Cardiac fibroblast (primary cell): ENCODE results near the gene NOTO.
A peak's percentile ranks its signal among the peaks of the same experiment; 100 is the strongest.

Source experiments
- DNase-seq, 2 donors: peaks; one replicate each; pipeline versions ENCODE4 v3.0.0 to v3.0.0-alpha.2; 2010; ENCODE audit warnings: low read depth in 2 of 2
- H3K4me3 ChIP-seq, 2 donors: replicated peaks in 1 of 2; 1 replicate in 1 of 2; 2 replicates in 1 of 2; pipeline ENCODE4 v1.5.1; 2011; ENCODE audit warnings: low read depth in 2 of 2, low read length in 2 of 2, mild to moderate bottlenecking in 2 of 2, moderate library complexity in 1 of 2
- TF ChIP-seq, protein P1 (sequence below): IDR thresholded peaks from one replicate; pipeline ENCODE4 v1.5.1; 2011; ENCODE audit warnings: low read depth, mild to moderate bottlenecking, low read length, inconsistent platforms

Gene NOTO

DNA sequence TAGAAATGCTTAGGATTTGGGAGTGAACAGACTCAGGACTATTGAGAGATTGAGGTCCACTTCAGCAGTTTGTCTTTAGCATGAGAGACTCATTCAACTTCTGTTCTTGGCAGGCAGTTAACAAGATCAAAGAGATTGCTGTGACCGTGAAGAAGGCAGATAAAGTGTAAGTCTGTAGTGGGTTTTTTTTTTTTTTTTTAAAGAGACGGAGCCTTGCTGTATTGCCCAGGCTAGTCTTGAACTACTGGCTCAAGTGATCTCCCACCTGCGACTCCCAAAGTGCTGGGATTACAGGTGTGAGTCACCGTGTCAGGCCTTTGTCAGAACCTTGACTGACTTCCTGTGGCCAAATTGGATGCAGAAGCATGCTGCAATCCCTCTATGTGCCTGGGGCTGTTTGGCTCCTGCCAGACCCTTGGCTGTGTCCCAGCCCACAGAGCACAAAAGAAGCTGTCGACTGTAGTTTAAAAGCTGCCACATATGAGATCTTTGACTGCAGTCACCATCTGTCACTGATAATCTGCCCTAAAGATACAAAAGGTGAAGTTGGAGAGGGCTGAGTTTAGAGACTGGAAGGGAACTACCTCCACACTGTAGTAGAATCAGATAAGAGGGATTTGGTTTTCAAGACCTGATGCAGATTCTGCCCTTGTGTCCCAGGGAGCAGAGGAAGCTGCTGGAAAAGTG is 41.7 kb downstream of the NOTO start:
- peak; percentile 63 to 66 for DNase-seq
- TF ChIP-seq, protein P1, sequence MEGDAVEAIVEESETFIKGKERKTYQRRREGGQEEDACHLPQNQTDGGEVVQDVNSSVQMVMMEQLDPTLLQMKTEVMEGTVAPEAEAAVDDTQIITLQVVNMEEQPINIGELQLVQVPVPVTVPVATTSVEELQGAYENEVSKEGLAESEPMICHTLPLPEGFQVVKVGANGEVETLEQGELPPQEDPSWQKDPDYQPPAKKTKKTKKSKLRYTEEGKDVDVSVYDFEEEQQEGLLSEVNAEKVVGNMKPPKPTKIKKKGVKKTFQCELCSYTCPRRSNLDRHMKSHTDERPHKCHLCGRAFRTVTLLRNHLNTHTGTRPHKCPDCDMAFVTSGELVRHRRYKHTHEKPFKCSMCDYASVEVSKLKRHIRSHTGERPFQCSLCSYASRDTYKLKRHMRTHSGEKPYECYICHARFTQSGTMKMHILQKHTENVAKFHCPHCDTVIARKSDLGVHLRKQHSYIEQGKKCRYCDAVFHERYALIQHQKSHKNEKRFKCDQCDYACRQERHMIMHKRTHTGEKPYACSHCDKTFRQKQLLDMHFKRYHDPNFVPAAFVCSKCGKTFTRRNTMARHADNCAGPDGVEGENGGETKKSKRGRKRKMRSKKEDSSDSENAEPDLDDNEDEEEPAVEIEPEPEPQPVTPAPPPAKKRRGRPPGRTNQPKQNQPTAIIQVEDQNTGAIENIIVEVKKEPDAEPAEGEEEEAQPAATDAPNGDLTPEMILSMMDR: no peak
- no peak overlapping the region for H3K4me3 ChIP-seq

DNA sequence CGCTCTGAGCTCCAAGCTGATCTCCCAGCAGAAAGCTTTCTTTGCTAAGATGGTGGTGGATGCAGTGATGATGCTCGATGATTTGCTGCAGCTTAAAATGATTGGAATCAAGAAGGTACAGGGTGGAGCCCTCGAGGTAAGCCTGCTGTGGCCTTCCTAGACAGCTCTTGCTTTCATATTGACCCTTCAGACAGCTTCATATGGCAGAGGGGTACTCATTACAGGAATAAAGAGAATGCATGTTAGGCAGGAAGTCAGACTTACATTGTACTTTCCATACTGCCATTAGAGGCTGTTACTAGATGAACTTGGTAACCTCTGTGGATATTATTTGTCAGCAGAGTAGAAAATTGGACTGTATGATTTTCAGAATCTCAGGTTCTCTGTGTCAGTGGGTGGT is 42.2 kb downstream of the NOTO start:
- H3K4me3 ChIP-seq: no peak overlapping the region
- no peak for DNase-seq
- TF ChIP-seq, protein P1: no peak

DNA sequence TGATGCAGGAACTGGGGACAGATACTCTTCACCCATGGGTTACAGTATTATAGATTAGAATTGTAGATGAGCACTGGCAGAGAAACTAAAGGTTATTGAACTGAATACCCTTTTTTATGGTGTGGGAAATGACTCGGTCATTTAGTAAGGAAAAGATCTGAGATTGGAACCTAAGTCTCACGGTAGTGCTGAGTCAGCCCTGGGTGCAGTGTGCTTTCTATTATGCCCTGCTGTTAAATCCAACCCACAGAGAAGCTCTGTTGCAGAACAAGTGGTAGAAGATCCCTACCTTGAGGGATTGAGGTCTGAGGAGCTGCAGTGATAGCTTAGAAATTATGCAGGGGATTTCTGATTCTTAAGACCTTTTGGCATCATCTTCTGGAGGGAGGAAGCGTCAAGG is 44.5 kb downstream of the NOTO start:
- no peak overlapping the region for H3K4me3 ChIP-seq
- no peak for DNase-seq
- TF ChIP-seq, protein P1: no peak

DNA sequence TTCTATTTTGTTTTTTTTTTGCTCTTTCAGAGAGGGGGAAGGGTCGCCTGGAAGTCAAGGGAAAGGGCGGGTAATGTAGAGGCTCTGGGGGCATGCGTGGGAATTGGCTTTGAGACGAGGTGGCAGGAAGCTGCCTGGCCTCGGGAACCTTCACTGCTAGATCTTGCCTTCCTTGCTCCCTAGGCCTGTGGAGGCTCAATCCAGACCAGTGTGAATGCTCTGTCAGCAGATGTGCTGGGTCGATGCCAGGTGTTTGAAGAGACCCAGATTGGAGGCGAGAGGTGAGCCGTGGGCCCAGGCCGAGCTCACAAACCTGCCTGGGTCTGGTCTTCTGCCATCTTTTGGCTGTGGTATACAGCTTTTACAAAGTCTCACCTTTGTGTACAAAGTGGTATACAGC is 47.3 kb downstream of the NOTO start:
- H3K4me3 ChIP-seq: no peak overlapping the region
- TF ChIP-seq, protein P1: no peak
- no peak for DNase-seq

DNA sequence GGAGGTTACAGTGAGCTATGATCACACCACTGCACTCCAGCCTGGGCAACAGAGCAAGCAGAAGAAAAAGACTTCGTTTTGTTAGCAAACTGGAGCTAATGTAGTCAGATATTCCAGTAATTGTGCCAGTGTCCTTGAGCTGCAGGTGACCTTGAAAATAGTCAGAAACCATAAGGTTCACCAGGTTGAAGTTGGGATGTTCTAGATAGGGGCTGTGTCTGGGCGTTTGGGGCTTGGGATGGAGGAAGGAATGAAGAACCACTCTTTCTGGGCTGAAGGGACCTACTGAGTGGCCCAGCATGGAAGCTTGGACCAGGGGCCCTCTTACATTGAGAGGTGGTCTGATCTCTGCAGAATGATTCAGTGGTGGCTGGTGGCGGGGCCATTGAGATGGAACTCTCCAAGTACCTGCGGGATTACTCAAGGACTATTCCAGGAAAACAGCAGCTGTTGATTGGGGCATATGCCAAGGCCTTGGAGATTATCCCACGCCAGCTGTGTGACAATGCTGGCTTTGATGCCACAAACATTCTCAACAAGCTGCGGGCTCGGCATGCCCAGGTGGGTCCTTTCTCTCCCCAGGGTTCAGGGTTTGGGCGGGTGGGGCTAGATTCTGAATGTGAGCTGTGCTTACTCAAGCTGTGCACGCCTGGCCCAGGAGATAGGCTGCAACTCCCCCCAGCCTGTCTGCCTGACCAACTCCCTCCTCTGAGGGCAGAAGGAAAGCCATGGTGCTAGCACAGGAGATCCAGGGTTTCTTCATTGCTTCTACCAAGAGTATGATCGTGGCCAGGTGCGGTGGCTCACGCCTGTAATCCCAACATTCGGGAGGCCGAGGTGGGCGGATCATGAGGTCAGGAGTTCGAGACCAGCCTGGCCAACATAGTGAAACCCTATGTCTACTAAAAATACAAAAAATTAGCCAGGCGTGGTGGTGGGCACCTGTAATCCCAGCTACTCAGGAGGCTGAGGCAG is 48.8 kb downstream of the NOTO start:
- DNase-seq: no peak
- TF ChIP-seq, protein P1: no peak

DNA sequence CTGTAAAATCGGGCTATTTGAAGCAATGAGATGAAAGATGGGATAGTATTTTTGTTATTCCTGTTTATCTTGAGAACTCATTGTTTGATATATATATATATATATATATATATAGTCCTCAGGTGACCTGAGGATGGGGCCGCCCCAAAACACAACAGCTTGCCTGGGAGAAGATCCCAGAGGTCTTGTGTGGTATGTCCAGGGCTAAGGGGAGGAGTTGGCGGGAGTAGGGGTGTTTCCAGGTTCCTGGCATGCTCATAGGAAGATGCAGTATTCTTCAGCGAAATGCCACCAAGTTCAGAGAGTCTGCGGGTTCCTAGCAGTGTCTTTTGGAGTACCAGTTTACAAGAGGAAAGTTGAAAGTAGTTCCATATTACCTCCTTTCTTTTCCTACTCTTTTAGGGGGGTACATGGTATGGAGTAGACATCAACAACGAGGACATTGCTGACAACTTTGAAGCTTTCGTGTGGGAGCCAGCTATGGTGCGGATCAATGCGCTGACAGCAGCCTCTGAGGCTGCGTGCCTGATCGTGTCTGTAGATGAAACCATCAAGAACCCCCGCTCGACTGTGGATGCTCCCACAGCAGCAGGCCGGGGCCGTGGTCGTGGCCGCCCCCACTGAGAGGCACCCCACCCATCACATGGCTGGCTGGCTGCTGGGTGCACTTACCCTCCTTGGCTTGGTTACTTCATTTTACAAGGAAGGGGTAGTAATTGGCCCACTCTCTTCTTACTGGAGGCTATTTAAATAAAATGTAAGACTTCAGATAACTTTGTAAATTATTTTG is 50.1 kb downstream of the NOTO start:
- TF ChIP-seq, protein P1: no peak
- DNase-seq: no peak
- H3K4me3 ChIP-seq: no peak overlapping the region

More for the DNA sequence above, 48.8 kb downstream of the NOTO start:
- no peak overlapping the region for H3K4me3 ChIP-seq
